ENCODE data around the gene EPHB1. TPM values are rescaled to one million over a fixed set of nuclear protein-coding genes. Genes with fewer than 3 reads are reported as not detected.

The EPHB1 gene
- total RNA-seq, 1 donor from 2014 or later = 16.3 TPM

DNA sequence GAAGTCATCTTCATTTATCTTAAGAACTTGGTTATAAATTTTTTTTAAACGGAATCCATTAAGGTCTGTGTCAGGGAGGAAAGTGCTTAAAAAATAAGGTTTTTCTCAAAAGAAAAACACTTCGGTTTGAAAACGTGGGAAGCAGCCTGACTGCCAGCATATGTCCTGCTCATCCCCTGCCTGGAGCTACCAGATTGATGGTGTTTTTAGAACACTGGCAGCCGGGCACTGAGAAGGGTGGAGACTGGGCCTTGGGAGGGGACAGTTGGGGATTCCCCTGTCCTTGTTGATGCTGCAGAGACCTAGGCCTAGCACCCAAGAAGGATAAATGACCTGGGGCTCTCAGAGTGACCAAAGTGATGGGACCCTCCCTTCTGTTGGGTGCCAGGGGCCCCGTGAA, 296.9 kb downstream of the EPHB1 start:
- DNase-seq = no peak
- no peak for TF ChIP-seq CTCF (IDR thresholded peaks at IDR 0.05; ENCODE audit: partially characterized antibody, unreplicated experiment)
- Mint-ChIP-seq H3K27ac (ENCODE audit: unreplicated experiment) (no peak overlapping the region), H3K4me3 (ENCODE audit: unreplicated experiment) (no peak overlapping the region), H3K9me3 (ENCODE audit: unreplicated experiment) (peaks cover 2% of the 10 kb centered on the region), H3K36me3 (ENCODE audit: unreplicated experiment) (peaks cover 4% of the 10 kb centered on the region), H3K4me1 (ENCODE audit: low read depth, unreplicated experiment) (peaks cover 2% of the 10 kb centered on the region), H3K27me3 (ENCODE audit: unreplicated experiment) (no peaks in the 10 kb centered on the region)

- Mint-ChIP-seq H3K9me3 (ENCODE audit: unreplicated experiment) (peaks cover 2% of the 10 kb centered on the region), H3K4me1 (ENCODE audit: low read depth, unreplicated experiment) (no peaks in the 10 kb centered on the region), H3K4me3 (ENCODE audit: unreplicated experiment) (no peak overlapping the region), H3K27me3 (ENCODE audit: unreplicated experiment) (no peaks in the 10 kb centered on the region), H3K27ac (ENCODE audit: unreplicated experiment) (no peak overlapping the region), H3K36me3 (ENCODE audit: unreplicated experiment) (peaks cover 4% of the 10 kb centered on the region)
- no peak for TF ChIP-seq CTCF (IDR thresholded peaks at IDR 0.05; ENCODE audit: partially characterized antibody, unreplicated experiment)
- no peak for DNase-seq
Measured at GRCh38 chr3:135093121-135093520, 298.1 kb downstream of the EPHB1 start.

- H3K27me3 Mint-ChIP-seq (ENCODE audit: unreplicated experiment) = peaks cover 2% of the 10 kb centered on the region
- H3K4me1 Mint-ChIP-seq (ENCODE audit: low read depth, unreplicated experiment) = peaks cover 11% of the 10 kb centered on the region
- DNase-seq = no peak
- H3K4me3 Mint-ChIP-seq (ENCODE audit: unreplicated experiment) = no peak overlapping the region
- peaks cover 4% of the 10 kb centered on the region for H3K36me3 Mint-ChIP-seq (ENCODE audit: unreplicated experiment)
- peaks cover 4% of the 10 kb centered on the region for H3K9me3 Mint-ChIP-seq (ENCODE audit: unreplicated experiment)
- no peak for TF ChIP-seq CTCF (IDR thresholded peaks at IDR 0.05; ENCODE audit: partially characterized antibody, unreplicated experiment)
- H3K27ac Mint-ChIP-seq (ENCODE audit: unreplicated experiment) = no peak overlapping the region
Measured at GRCh38 chr3:135097276-135097946, 302.4 kb downstream of the EPHB1 start.

DNA sequence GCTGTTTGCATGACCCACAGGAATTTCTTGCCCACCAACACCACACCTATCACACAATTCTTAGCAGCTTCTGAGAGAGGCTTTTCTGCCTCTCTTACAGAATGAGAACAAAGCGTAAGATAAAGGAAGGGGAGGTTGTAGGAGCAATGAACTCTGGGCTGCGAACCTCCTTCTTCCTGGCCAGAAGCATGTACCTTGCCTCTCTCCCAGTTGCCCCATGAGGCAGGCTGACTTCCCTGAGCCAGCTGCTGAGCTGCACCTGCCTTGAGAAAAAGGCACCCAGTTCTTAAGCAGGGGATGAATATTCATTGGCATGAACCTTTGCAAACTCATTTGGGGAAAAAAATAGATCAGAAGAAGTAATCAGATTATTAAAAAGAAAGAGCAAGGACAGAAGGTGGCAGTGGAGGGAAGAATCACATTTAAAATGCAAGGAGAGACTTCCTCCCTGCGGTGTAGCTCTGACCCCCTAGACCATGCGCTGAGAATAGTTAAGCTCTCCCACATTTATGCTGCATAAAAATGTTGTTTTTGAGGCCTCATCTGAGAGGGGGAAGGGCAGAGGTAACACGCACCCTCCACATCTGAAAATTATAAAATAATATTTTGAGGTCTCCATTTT, 304.8 kb downstream of the EPHB1 start:
- H3K4me3 Mint-ChIP-seq (ENCODE audit: unreplicated experiment) = no peak overlapping the region

More for the DNA sequence above, 304.8 kb downstream of the EPHB1 start:
- Mint-ChIP-seq H3K4me1 (ENCODE audit: low read depth, unreplicated experiment) (peaks cover 31% of the 10 kb centered on the region), H3K9me3 (ENCODE audit: unreplicated experiment) (peaks cover 4% of the 10 kb centered on the region), H3K27me3 (ENCODE audit: unreplicated experiment) (peaks cover 2% of the 10 kb centered on the region), H3K27ac (ENCODE audit: unreplicated experiment) (no peak overlapping the region), H3K36me3 (ENCODE audit: unreplicated experiment) (peaks cover 4% of the 10 kb centered on the region)
- no peak for TF ChIP-seq CTCF (IDR thresholded peaks at IDR 0.05; ENCODE audit: partially characterized antibody, unreplicated experiment)
- no peak for DNase-seq

All from glutamatergic neuron (in vitro differentiated cells).